MM.1S (cell line): ENCODE results near the gene SEMA4C.

ENCODE experiments used
- DNase-seq: peaks from one replicate; pipeline ENCODE4 v3.0.0-alpha.2; 2015
- H2AFZ ChIP-seq: fragments of 300-600 bp; sonication (generic); 2 replicates; pipeline ENCODE4 v1.6.0; 2016; ENCODE audit warnings: antibody characterized with exemption, low read length
- H3F3A ChIP-seq: fragments of 300-600 bp; sonication (generic); 2 replicates; pipeline ENCODE4 v1.6.1; 2016; ENCODE audit warnings: mild to moderate bottlenecking, antibody characterized with exemption, low read length, moderate library complexity, mixed read lengths; ENCODE audit not compliant: insufficient read depth
- H3K27ac ChIP-seq: fragments of 300-600 bp; sonication (generic); 2 replicates; pipeline ENCODE4 v1.5.1; 2016; ENCODE audit warnings: mild to moderate bottlenecking, low read length
- H3K27me3 ChIP-seq: fragments of 300-600 bp; sonication (generic); replicated peaks from 2 replicates; pipeline ENCODE4 v1.6.0; 2016; ENCODE audit warnings: low read length; ENCODE audit not compliant: insufficient read depth
- H3K36me3 ChIP-seq: fragments of 300-600 bp; sonication (generic); replicated peaks from 2 replicates; pipeline ENCODE4 v1.6.1; 2016; ENCODE audit warnings: mild to moderate bottlenecking, low read length, mixed read lengths; ENCODE audit not compliant: insufficient read depth
- H3K4me1 ChIP-seq: fragments of 300-600 bp; sonication (generic); 2 replicates; pipeline ENCODE4 v1.6.1; 2016; ENCODE audit warnings: low read length, mixed read lengths
- H3K4me2 ChIP-seq: fragments of 300-600 bp; sonication (generic); 2 replicates; pipeline ENCODE4 v1.6.0; 2016; ENCODE audit warnings: low read depth, low read length
- H3K4me3 ChIP-seq: fragments of 300-600 bp; sonication (generic); 2 replicates; pipeline ENCODE4 v1.5.1; 2016; ENCODE audit warnings: low read length, mixed read lengths
- H3K79me2 ChIP-seq: fragments of 300-600 bp; sonication (generic); 2 replicates; pipeline ENCODE4 v1.6.1; 2016; ENCODE audit warnings: mixed run types, low read length, mixed read lengths
- H3K9ac ChIP-seq: fragments of 300-600 bp; sonication (generic); 2 replicates; pipeline ENCODE4 v1.6.1; 2016; ENCODE audit warnings: low read length, mixed read lengths
- H3K9me2 ChIP-seq: fragments of 300-600 bp; sonication (generic); replicated peaks from 2 replicates; pipeline ENCODE4 v1.6.1; 2016; ENCODE audit warnings: mild to moderate bottlenecking, low read length, mixed read lengths; ENCODE audit not compliant: insufficient read depth
- H3K9me3 ChIP-seq: fragments of 300-600 bp; sonication (generic); replicated peaks from 2 replicates; pipeline ENCODE4 v1.6.1; 2016; ENCODE audit warnings: mild to moderate bottlenecking, low read length, mixed read lengths; ENCODE audit not compliant: insufficient read depth
- H4K20me1 ChIP-seq: fragments of 300-600 bp; sonication (generic); 2 replicates; pipeline ENCODE4 v1.6.1; 2016; ENCODE audit warnings: mild to moderate bottlenecking, low read length, moderate library complexity, mixed read lengths; ENCODE audit not compliant: insufficient read depth
- EZH2 ChIP-seq: fragments of 300-600 bp; sonication (generic); optimal IDR thresholded peaks from 2 replicates; pipeline ENCODE3; 2017; ENCODE audit warnings: low read depth, mild to moderate bottlenecking, antibody characterized with exemption, low read length, mixed read lengths
- EZH2phosphoT487 ChIP-seq: fragments of 300-600 bp; sonication (generic); IDR thresholded peaks from 2 replicates; pipeline ENCODE4 v1.6.1; 2018; ENCODE audit warnings: antibody characterized with exemption, low read length
- TF ChIP-seq, protein P1 (sequence below): fragments of 300-600 bp; sonication (generic); IDR thresholded peaks from 2 replicates; pipeline ENCODE4 v1.5.1; 2016; ENCODE audit warnings: antibody characterized with exemption, low read length, mixed read lengths

The SEMA4C gene

DNA sequence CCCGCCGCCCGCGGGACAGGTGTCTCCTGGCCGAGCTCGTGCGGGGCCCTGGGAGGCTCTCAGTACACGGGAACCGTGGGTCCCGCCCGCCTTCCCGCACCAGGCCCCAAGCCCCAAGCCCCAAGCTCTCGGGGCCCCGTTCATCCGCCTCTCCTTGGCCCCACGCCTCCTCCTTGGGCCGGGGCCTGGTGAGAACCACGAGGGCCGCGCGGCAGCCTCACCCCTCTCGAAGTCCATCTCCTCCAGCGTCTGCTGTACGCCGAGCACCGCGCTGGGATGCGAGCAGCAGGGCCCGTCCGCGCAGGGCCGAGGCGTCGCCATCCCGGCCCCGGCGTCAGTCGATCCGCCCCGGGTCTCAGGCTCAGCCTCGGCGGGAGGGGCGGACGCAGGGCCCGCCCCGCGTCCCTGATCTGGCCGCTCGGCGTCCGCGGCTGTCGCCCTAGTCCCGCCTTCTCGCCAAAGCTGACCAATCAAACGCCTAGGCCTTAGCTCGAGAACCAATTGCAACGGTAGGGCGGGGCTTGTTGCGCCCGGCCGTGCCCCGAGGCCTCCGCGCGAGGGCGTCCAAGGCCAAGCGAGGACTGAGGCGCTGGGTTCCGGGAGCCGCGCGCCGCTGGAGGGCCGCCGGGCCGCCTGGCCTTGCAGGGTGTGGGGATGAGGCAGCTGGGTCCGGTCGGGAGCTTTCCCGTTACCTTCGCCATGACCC lies 12.1 kb downstream of the SEMA4C start, which contains the start of gene ANKRD39:
Gene ANKRD39, minus strand, starts transcription at position 350 of the 706 bp plus-strand sequence. Its CDS starts 29 bp downstream, at position 321.
- no peaks in the 10 kb centered on the region for H3K9me3 ChIP-seq
- H3K27ac ChIP-seq = peak within 1 kb of the TSS; percentile 85
- peaks cover 7% of the 10 kb centered on the region; the same call in 1 of the 2 replicates for H3K36me3 ChIP-seq
- peaks cover 49% of the 10 kb centered on the region for H3K79me2 ChIP-seq
- H3F3A ChIP-seq = peaks cover 10% of the 10 kb centered on the region; the same call in 1 of the 2 replicates
- peak within 1 kb of the TSS; percentile 61 for H2AFZ ChIP-seq
- peak; percentile 98 for DNase-seq
- H3K4me3 ChIP-seq = peak within 1 kb of the TSS; percentile 78
- H3K9me2 ChIP-seq = no peaks in the 10 kb centered on the region
- no peaks in the 10 kb centered on the region for H4K20me1 ChIP-seq
- H3K4me1 ChIP-seq = peaks cover 13% of the 10 kb centered on the region
- H3K27me3 ChIP-seq = no peaks in the 10 kb centered on the region
- TF ChIP-seq EZH2 (no peak), EZH2phosphoT487 (no peak)
- TF ChIP-seq, protein P1, sequence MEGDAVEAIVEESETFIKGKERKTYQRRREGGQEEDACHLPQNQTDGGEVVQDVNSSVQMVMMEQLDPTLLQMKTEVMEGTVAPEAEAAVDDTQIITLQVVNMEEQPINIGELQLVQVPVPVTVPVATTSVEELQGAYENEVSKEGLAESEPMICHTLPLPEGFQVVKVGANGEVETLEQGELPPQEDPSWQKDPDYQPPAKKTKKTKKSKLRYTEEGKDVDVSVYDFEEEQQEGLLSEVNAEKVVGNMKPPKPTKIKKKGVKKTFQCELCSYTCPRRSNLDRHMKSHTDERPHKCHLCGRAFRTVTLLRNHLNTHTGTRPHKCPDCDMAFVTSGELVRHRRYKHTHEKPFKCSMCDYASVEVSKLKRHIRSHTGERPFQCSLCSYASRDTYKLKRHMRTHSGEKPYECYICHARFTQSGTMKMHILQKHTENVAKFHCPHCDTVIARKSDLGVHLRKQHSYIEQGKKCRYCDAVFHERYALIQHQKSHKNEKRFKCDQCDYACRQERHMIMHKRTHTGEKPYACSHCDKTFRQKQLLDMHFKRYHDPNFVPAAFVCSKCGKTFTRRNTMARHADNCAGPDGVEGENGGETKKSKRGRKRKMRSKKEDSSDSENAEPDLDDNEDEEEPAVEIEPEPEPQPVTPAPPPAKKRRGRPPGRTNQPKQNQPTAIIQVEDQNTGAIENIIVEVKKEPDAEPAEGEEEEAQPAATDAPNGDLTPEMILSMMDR = peak; percentile 82
- H3K9ac ChIP-seq = peak within 1 kb of the TSS; percentile 93
- H3K4me2 ChIP-seq = peak within 1 kb of the TSS; percentile 88

DNA sequence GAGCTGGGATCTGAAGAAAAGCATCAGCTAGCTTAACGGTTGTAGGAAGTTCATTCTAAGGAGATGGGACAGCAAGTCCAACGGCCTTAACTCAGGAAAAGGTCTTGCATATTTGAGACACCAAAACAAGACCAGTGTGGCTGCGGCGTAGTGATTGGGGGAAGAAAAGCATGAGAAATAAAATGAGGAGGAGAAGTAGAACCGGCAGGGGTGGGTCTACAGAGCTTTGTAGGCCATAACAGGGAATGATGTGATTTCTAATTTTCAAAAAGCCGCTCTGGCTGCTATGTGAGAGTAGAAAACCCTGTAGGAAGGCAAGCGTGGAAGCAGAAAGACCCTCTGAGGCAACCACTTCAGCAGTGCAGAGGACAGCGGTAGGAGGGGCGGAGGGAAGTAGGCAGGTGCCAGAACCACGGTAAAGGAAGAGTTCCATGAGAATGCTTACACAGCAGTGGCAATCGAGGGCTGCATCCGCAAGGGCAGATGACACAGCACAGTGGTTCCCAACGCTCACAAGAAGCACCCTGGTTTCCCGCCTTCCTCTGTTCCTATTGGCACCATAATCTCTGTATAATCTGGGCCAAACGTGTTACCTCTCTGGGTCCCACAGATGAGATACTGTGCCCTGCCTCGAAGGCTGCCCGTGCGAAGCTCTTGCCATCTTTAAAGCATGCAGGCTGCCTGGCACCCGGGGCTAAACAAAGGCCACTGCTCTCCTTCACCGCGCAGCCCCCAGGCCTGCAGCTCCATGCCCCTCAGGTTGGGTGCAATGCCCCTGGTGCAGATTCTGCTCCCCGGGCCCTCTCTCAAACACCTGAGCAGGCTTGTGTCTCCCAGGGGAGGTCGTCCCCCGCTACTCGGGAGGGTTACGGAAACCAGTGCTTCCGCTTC lies 12.9 kb downstream of the SEMA4C start:
- Histone ChIP-seq H3K4me3 (peak overlapping the region; percentile 78), H4K20me1 (no peaks in the 10 kb centered on the region), H3K9me3 (no peaks in the 10 kb centered on the region), H2AFZ (peak overlapping the region; percentile 17; the same call in 1 of the 2 replicates), H3K27me3 (no peaks in the 10 kb centered on the region), H3F3A (peaks cover 10% of the 10 kb centered on the region; the same call in 1 of the 2 replicates), H3K36me3 (peaks cover 7% of the 10 kb centered on the region; the same call in 1 of the 2 replicates), H3K27ac (peak overlapping the region; percentile 85), H3K4me2 (peak overlapping the region; percentile 88), H3K9me2 (no peaks in the 10 kb centered on the region), H3K4me1 (peaks cover 17% of the 10 kb centered on the region), H3K79me2 (peaks cover 57% of the 10 kb centered on the region), H3K9ac (peak overlapping the region; percentile 93)
- DNase-seq = peak; percentile 88
- TF ChIP-seq, protein P1 = no peak
- TF ChIP-seq EZH2phosphoT487 (no peak), EZH2 (no peak)

DNA sequence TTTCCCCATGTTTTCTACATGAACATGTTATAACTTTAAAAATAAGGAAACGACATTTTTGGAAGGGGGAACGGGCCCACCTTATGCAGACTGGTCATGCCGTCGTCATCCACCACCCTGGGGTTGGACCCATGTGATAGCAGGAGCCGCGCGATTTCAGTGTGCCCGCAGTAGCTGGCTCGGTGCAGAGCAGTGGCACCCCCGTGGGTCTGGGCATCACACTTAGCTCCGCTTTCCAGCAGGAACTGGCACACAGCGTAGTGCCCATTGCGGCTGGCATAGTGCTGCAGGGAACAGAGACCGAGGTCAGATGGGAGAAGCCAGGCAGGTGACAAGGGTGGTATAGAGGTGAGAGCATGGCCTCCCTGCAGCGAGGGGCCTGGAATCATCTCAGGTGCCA lies 16.6 kb downstream of the SEMA4C start:
- no peak for DNase-seq
- H3K79me2 ChIP-seq = peaks cover 80% of the 10 kb centered on the region

More for the DNA sequence above, 16.6 kb downstream of the SEMA4C start:
- Histone ChIP-seq H2AFZ (no peak overlapping the region), H3K9ac (no peak overlapping the region), H3K9me2 (no peaks in the 10 kb centered on the region), H3K4me2 (no peak overlapping the region), H4K20me1 (no peaks in the 10 kb centered on the region), H3K27me3 (no peaks in the 10 kb centered on the region), H3K36me3 (peaks cover 18% of the 10 kb centered on the region; the same call in 1 of the 2 replicates), H3K4me1 (peaks cover 26% of the 10 kb centered on the region), H3F3A (peaks cover 26% of the 10 kb centered on the region), H3K4me3 (no peak overlapping the region), H3K9me3 (no peaks in the 10 kb centered on the region), H3K27ac (no peak overlapping the region)
- TF ChIP-seq EZH2 (no peak), EZH2phosphoT487 (no peak)
- TF ChIP-seq, protein P1 = no peak
